Neural progenitor cell (in vitro differentiated cells): ENCODE measurements around the gene NBPF11. TPM values are rescaled to one million over a fixed set of nuclear protein-coding genes. Genes with fewer than 3 reads are reported as not detected.
"Not testable (repeated sequence)": the region's sequence is repeated elsewhere in the genome, so short reads cannot be mapped to it uniquely, and the experiment has no call there.

Experiments used
- DNase-seq: peaks from one replicate; pipeline ENCODE4 v3.0.0-alpha.2; 2016; ENCODE audit warnings: low spot score
- H2AFZ ChIP-seq: fragments of 200-600 bp; sonication (generic); replicated peaks from 2 replicates; pipeline ENCODE4 v1.6.1; 2016; ENCODE audit warnings: antibody characterized with exemption
- H3F3A ChIP-seq: fragments of 200-600 bp; sonication (generic); 2 replicates; pipeline ENCODE4 v1.6.1; 2016; ENCODE audit warnings: antibody characterized with exemption, low read depth
- H3K27ac ChIP-seq: fragments of 200-600 bp; sonication (generic); 2 replicates; pipeline ENCODE4 v1.5.1; 2016; ENCODE audit warnings: mild to moderate bottlenecking
- H3K27me3 ChIP-seq: fragments of 200-600 bp; sonication (generic); 2 replicates; pipeline ENCODE4 v1.6.1; 2016; ENCODE audit warnings: mild to moderate bottlenecking, moderate library complexity
- H3K36me3 ChIP-seq: fragments of 200-600 bp; sonication (generic); 2 replicates; pipeline ENCODE4 v1.5.1; 2016
- H3K4me1 ChIP-seq: fragments of 200-600 bp; sonication (generic); 2 replicates; pipeline ENCODE4 v1.6.1; 2016; ENCODE audit warnings: mixed run types
- H3K4me2 ChIP-seq: fragments of 200-600 bp; sonication (generic); 2 replicates; pipeline ENCODE4 v1.6.1; 2016
- H3K4me3 ChIP-seq: fragments of 200-600 bp; sonication (generic); 2 replicates; pipeline ENCODE4 v1.5.1; 2016
- H3K79me2 ChIP-seq: fragments of 200-600 bp; sonication (generic); 2 replicates; pipeline ENCODE4 v1.6.1; 2016; ENCODE audit warnings: low read depth
- H3K9ac ChIP-seq: fragments of 200-600 bp; sonication (generic); 2 replicates; pipeline ENCODE4 v1.6.1; 2016
- H3K9me3 ChIP-seq: fragments of 200-600 bp; sonication (generic); 2 replicates; pipeline ENCODE4 v1.5.1; 2016; ENCODE audit warnings: low read depth
- H4K20me1 ChIP-seq: fragments of 200-600 bp; sonication (generic); 2 replicates; pipeline ENCODE4 v1.6.1; 2016; ENCODE audit warnings: low read depth
- H3K27ac Mint-ChIP-seq: 3 replicates; pipeline ENCODE4 v1.8.0; 2021; ENCODE audit warnings: mixed read lengths
- H3K27me3 Mint-ChIP-seq: 2 replicates; pipeline ENCODE4 v1.8.0; 2022; ENCODE audit warnings: low read depth, mild to moderate bottlenecking, inconsistent platforms, moderate library complexity, mixed read lengths; ENCODE audit not compliant: insufficient read depth
- H3K36me3 Mint-ChIP-seq: 3 replicates; pipeline ENCODE4 v1.8.0; 2021; ENCODE audit warnings: mixed read lengths
- H3K4me1 Mint-ChIP-seq: 3 replicates; pipeline ENCODE4 v1.8.0; 2021; ENCODE audit warnings: mixed read lengths
- H3K4me3 Mint-ChIP-seq: 3 replicates; pipeline ENCODE4 v1.8.0; 2021; ENCODE audit warnings: mild to moderate bottlenecking, moderate library complexity, mixed read lengths
- H3K9me3 Mint-ChIP-seq: 3 replicates; pipeline ENCODE4 v1.8.0; 2020; ENCODE audit warnings: mixed read lengths
- CTCF ChIP-seq: fragments of 200-600 bp; sonication (generic); IDR thresholded peaks from 2 replicates; pipeline ENCODE4 v1.5.1; 2017; ENCODE audit warnings: antibody characterized with exemption, mild to moderate bottlenecking
- total RNA-seq: library from RNA; depleted of rRNA; stranded (reverse); fragments of >200 nt; gene quantifications from 2 replicates; pipeline ENCODE4 v1.2.3, GENCODE V29; 2015; ENCODE audit warnings: low replicate concordance

NBPF11 gene
- total RNA-seq, 1 donor from 2014 or later, result 9.1 TPM

- not testable (repeated sequence) for H3K4me3 ChIP-seq, H3K4me1 ChIP-seq, H3K36me3 Mint-ChIP-seq, H3K27ac ChIP-seq, H3K9me3 Mint-ChIP-seq, H3K36me3 ChIP-seq, DNase-seq, H3K4me2 ChIP-seq, H3F3A ChIP-seq, H3K9me3 ChIP-seq, H3K4me1 Mint-ChIP-seq, H2AFZ ChIP-seq, H3K4me3 Mint-ChIP-seq, H4K20me1 ChIP-seq, H3K79me2 ChIP-seq, H3K27ac Mint-ChIP-seq, H3K9ac ChIP-seq, H3K27me3 ChIP-seq, H3K27me3 Mint-ChIP-seq
- TF ChIP-seq CTCF, result peak; percentile 22
Observed at GRCh38 chr1:148086196-148086595, 65.9 kb downstream of the NBPF11 start.

GRCh38 chr1:148081205-148081604 lies 70.9 kb downstream of the NBPF11 start:
- not testable (repeated sequence) for H3K4me3 Mint-ChIP-seq, H3K4me1 Mint-ChIP-seq, H3K36me3 ChIP-seq, H3K9me3 ChIP-seq, H3K79me2 ChIP-seq, H3F3A ChIP-seq, H3K27ac ChIP-seq, H3K36me3 Mint-ChIP-seq, DNase-seq, H4K20me1 ChIP-seq, H3K4me3 ChIP-seq, H3K9me3 Mint-ChIP-seq, H2AFZ ChIP-seq, H3K4me2 ChIP-seq, H3K27me3 ChIP-seq, H3K4me1 ChIP-seq, H3K9ac ChIP-seq, H3K27me3 Mint-ChIP-seq, H3K27ac Mint-ChIP-seq

- H3K4me2 ChIP-seq, H3F3A ChIP-seq, H3K79me2 ChIP-seq, H3K27ac ChIP-seq, H3K9me3 Mint-ChIP-seq, H3K27me3 Mint-ChIP-seq, H3K36me3 Mint-ChIP-seq, DNase-seq, H2AFZ ChIP-seq, H3K4me1 ChIP-seq, H3K4me1 Mint-ChIP-seq, H3K4me3 ChIP-seq, H3K27me3 ChIP-seq, H3K9ac ChIP-seq, H3K9me3 ChIP-seq, H3K27ac Mint-ChIP-seq, H3K4me3 Mint-ChIP-seq, H4K20me1 ChIP-seq, H3K36me3 ChIP-seq: not testable (repeated sequence)
Observed at GRCh38 chr1:148078632-148079519, 73.2 kb downstream of the NBPF11 start.

- H3K9me3 Mint-ChIP-seq, DNase-seq: not testable (repeated sequence)
Observed at GRCh38 chr1:148078090-148078489, 74.0 kb downstream of the NBPF11 start.

GRCh38 chr1:148077458-148077857 lies 74.6 kb downstream of the NBPF11 start:
- not testable (repeated sequence) for DNase-seq, H3K4me1 ChIP-seq, H3K4me3 Mint-ChIP-seq, H3K4me2 ChIP-seq, H3K9ac ChIP-seq, H3K36me3 ChIP-seq, H3F3A ChIP-seq, H3K79me2 ChIP-seq, H3K27ac ChIP-seq, H3K4me1 Mint-ChIP-seq, H3K4me3 ChIP-seq, H3K9me3 ChIP-seq, H2AFZ ChIP-seq, H3K9me3 Mint-ChIP-seq, H4K20me1 ChIP-seq, H3K27me3 Mint-ChIP-seq, H3K27ac Mint-ChIP-seq, H3K27me3 ChIP-seq, H3K36me3 Mint-ChIP-seq

More at GRCh38 chr1:148078090-148078489, 74.0 kb downstream of the NBPF11 start:
- not testable (repeated sequence) for H3K9me3 ChIP-seq, H3K36me3 Mint-ChIP-seq, H2AFZ ChIP-seq, H3K4me1 ChIP-seq, H3K4me3 ChIP-seq, H3K27ac ChIP-seq, H3K4me2 ChIP-seq, H3K27me3 Mint-ChIP-seq, H3K27ac Mint-ChIP-seq, H4K20me1 ChIP-seq, H3K4me3 Mint-ChIP-seq, H3K79me2 ChIP-seq, H3K27me3 ChIP-seq, H3K4me1 Mint-ChIP-seq, H3K9ac ChIP-seq, H3F3A ChIP-seq, H3K36me3 ChIP-seq

GRCh38 chr1:148073392-148073791 lies 78.7 kb downstream of the NBPF11 start:
- not testable (repeated sequence) for H3F3A ChIP-seq, H3K36me3 Mint-ChIP-seq, H3K27ac Mint-ChIP-seq, H3K9ac ChIP-seq, H3K9me3 Mint-ChIP-seq, H3K9me3 ChIP-seq, H3K27ac ChIP-seq, H3K4me3 ChIP-seq, DNase-seq, H3K27me3 ChIP-seq, H3K4me1 ChIP-seq, H3K36me3 ChIP-seq, H3K4me1 Mint-ChIP-seq, H3K27me3 Mint-ChIP-seq, H4K20me1 ChIP-seq, H3K79me2 ChIP-seq, H3K4me3 Mint-ChIP-seq, H3K4me2 ChIP-seq, H2AFZ ChIP-seq

GRCh38 chr1:148068606-148069005 lies 83.5 kb downstream of the NBPF11 start:
- H3K27me3 ChIP-seq, H4K20me1 ChIP-seq, H3K9me3 ChIP-seq, H3K4me1 Mint-ChIP-seq, H3K27ac Mint-ChIP-seq, H3K36me3 ChIP-seq, H3F3A ChIP-seq, H3K36me3 Mint-ChIP-seq, H3K4me1 ChIP-seq, H3K27ac ChIP-seq, H3K9me3 Mint-ChIP-seq, H2AFZ ChIP-seq, H3K4me2 ChIP-seq, H3K4me3 ChIP-seq, DNase-seq, H3K27me3 Mint-ChIP-seq, H3K9ac ChIP-seq, H3K79me2 ChIP-seq, H3K4me3 Mint-ChIP-seq: not testable (repeated sequence)
